Measurements from ENCODE around the gene FEZ2.

FEZ2 gene

GRCh38 chr2:36597532-36598377, at the start of gene FEZ2:
Gene FEZ2 (minus strand): TSS chr2:36598168. CDS start chr2:36598142, 26 bp downstream.
- peak within 1 kb of the TSS; percentile 93 for H3K4me3 ChIP-seq (ENCODE audit: low read length)
- no peak for TF ChIP-seq ZNF274 (IDR thresholded peaks at IDR 0.05; ENCODE audit: low read depth, low read length)

- H3K4me3 ChIP-seq (ENCODE audit: low read length) = no peak overlapping the region
- TF ChIP-seq ZNF274 (IDR thresholded peaks at IDR 0.05; ENCODE audit: low read depth, low read length) = no peak
Observed at GRCh38 chr2:36634981-36635597, 37.1 kb upstream of the FEZ2 start.

- no peak for TF ChIP-seq ZNF274 (IDR thresholded peaks at IDR 0.05; ENCODE audit: low read depth, low read length)
Observed at GRCh38 chr2:36633470-36634092, 35.6 kb upstream of the FEZ2 start.

GRCh38 chr2:36626756-36627155, 28.8 kb upstream of the FEZ2 start:
- no peak for TF ChIP-seq ZNF274 (IDR thresholded peaks at IDR 0.05; ENCODE audit: low read depth, low read length)
- H3K4me3 ChIP-seq (ENCODE audit: low read length) = no peak overlapping the region

More at GRCh38 chr2:36633470-36634092, 35.6 kb upstream of the FEZ2 start:
- no peak overlapping the region for H3K4me3 ChIP-seq (ENCODE audit: low read length)

- H3K4me3 ChIP-seq (ENCODE audit: low read length) = no peak overlapping the region
- no peak for TF ChIP-seq ZNF274 (IDR thresholded peaks at IDR 0.05; ENCODE audit: low read depth, low read length)
Observed at GRCh38 chr2:36626071-36626470, 28.1 kb upstream of the FEZ2 start.

GRCh38 chr2:36625304-36625703, 27.3 kb upstream of the FEZ2 start:
- no peak overlapping the region for H3K4me3 ChIP-seq (ENCODE audit: low read length)
- TF ChIP-seq ZNF274 (IDR thresholded peaks at IDR 0.05; ENCODE audit: low read depth, low read length) = no peak

GRCh38 chr2:36620321-36620720, 22.4 kb upstream of the FEZ2 start:
- H3K4me3 ChIP-seq (ENCODE audit: low read length) = no peak overlapping the region
- no peak for TF ChIP-seq ZNF274 (IDR thresholded peaks at IDR 0.05; ENCODE audit: low read depth, low read length)

- no peak overlapping the region for H3K4me3 ChIP-seq (ENCODE audit: low read length)
- TF ChIP-seq ZNF274 (IDR thresholded peaks at IDR 0.05; ENCODE audit: low read depth, low read length) = no peak
Observed at GRCh38 chr2:36618381-36618780, 20.4 kb upstream of the FEZ2 start.

GRCh38 chr2:36616947-36617346, 19.0 kb upstream of the FEZ2 start:
- no peak for TF ChIP-seq ZNF274 (IDR thresholded peaks at IDR 0.05; ENCODE audit: low read depth, low read length)
- no peak overlapping the region for H3K4me3 ChIP-seq (ENCODE audit: low read length)

- no peak for TF ChIP-seq ZNF274 (IDR thresholded peaks at IDR 0.05; ENCODE audit: low read depth, low read length)
- no peak overlapping the region for H3K4me3 ChIP-seq (ENCODE audit: low read length)
Observed at GRCh38 chr2:36615222-36615621, 17.3 kb upstream of the FEZ2 start.

GRCh38 chr2:36613801-36614200, 15.8 kb upstream of the FEZ2 start:
- no peak overlapping the region for H3K4me3 ChIP-seq (ENCODE audit: low read length)
- no peak for TF ChIP-seq ZNF274 (IDR thresholded peaks at IDR 0.05; ENCODE audit: low read depth, low read length)

GRCh38 chr2:36611316-36611990, 13.5 kb upstream of the FEZ2 start:
- no peak overlapping the region for H3K4me3 ChIP-seq (ENCODE audit: low read length)
- no peak for TF ChIP-seq ZNF274 (IDR thresholded peaks at IDR 0.05; ENCODE audit: low read depth, low read length)

- no peak for TF ChIP-seq ZNF274 (IDR thresholded peaks at IDR 0.05; ENCODE audit: low read depth, low read length)
- no peak overlapping the region for H3K4me3 ChIP-seq (ENCODE audit: low read length)
Observed at GRCh38 chr2:36609507-36609906, 11.5 kb upstream of the FEZ2 start.

- no peak for TF ChIP-seq ZNF274 (IDR thresholded peaks at IDR 0.05; ENCODE audit: low read depth, low read length)
Observed at GRCh38 chr2:36607947-36608346, 10.0 kb upstream of the FEZ2 start.

More at GRCh38 chr2:36607947-36608346, 10.0 kb upstream of the FEZ2 start:
- no peak overlapping the region for H3K4me3 ChIP-seq (ENCODE audit: low read length)

Data from GM08714 (cell line).